Neural cell (in vitro differentiated cells): ENCODE data around the gene ACSM3. TPM values are rescaled to one million over a fixed set of nuclear protein-coding genes. Genes with fewer than 3 reads are reported as not detected.

Experiments
- H2AFZ ChIP-seq: fragments of 200-600, 300-800 bp; sonication (generic), shearing (Covaris generic); 2 replicates; pipeline ENCODE4 v1.6.0; 2014; ENCODE audit warnings: low read depth, mild to moderate bottlenecking, antibody characterized with exemption, low read length, moderate library complexity
- H3F3A ChIP-seq: fragments of 200-600 bp; shearing (Covaris generic); 2 replicates; pipeline ENCODE4 v1.6.1; 2016; ENCODE audit warnings: mild to moderate bottlenecking, moderate library complexity, mixed read lengths, antibody characterized with exemption, low read length; ENCODE audit not compliant: insufficient read depth, poor library complexity, severe bottlenecking
- H3K27ac ChIP-seq: fragments of 200-600, 300-800 bp; sonication (generic), shearing (Covaris generic); 2 replicates; pipeline ENCODE4 v1.5.1; 2014; ENCODE audit warnings: mild to moderate bottlenecking, low read length, moderate library complexity
- H3K27me3 ChIP-seq: fragments of 300-800, 200-600 bp; sonication (generic), shearing (Covaris generic); 2 replicates; pipeline ENCODE4 v1.6.0; 2014; ENCODE audit warnings: mild to moderate bottlenecking, low read depth, low read length, moderate library complexity; ENCODE audit not compliant: insufficient read depth
- H3K36me3 ChIP-seq: fragments of 300-800, 200-600 bp; sonication (generic), shearing (Covaris generic); 2 replicates; pipeline ENCODE4 v1.5.1; 2014; ENCODE audit warnings: mild to moderate bottlenecking, antibody characterized with exemption, low read length, moderate library complexity; ENCODE audit not compliant: insufficient read depth
- H3K4me2 ChIP-seq: fragments of 300-800, 200-600 bp; sonication (generic), shearing (Covaris generic); 2 replicates; pipeline ENCODE4 v1.6.0; 2014; ENCODE audit warnings: mild to moderate bottlenecking, low read length
- H3K4me3 ChIP-seq: fragments of 300-800, 200-600 bp; sonication (generic), shearing (Covaris generic); 2 replicates; pipeline ENCODE4 v1.5.1; 2014; ENCODE audit warnings: mild to moderate bottlenecking, low read length, moderate library complexity
- H3K79me2 ChIP-seq: fragments of 200-600 bp; shearing (Covaris generic); replicated peaks from 2 replicates; pipeline ENCODE4 v1.6.0; 2014; ENCODE audit warnings: mild to moderate bottlenecking, low read length, moderate library complexity; ENCODE audit not compliant: insufficient read depth
- H3K9ac ChIP-seq: fragments of 300-800, 200-600 bp; sonication (generic), shearing (Covaris generic); 2 replicates; pipeline ENCODE4 v1.6.1; 2016; ENCODE audit warnings: mild to moderate bottlenecking, low read length, mixed read lengths
- H3K9me2 ChIP-seq: fragments of 200-600 bp; shearing (Covaris generic); 2 replicates; pipeline ENCODE4 v1.6.1; 2016; ENCODE audit warnings: mild to moderate bottlenecking, low read length, mixed read lengths; ENCODE audit not compliant: insufficient read depth
- H3K9me3 ChIP-seq: fragments of 200-600, 300-800 bp; sonication (generic), shearing (Covaris generic); 2 replicates; pipeline ENCODE4 v1.6.1; 2016; ENCODE audit warnings: mild to moderate bottlenecking, mixed run types, low read length, moderate library complexity, mixed read lengths
- H4K20me1 ChIP-seq: fragments of 200-600 bp; shearing (Covaris generic); 2 replicates; pipeline ENCODE4 v1.6.1; 2016; ENCODE audit warnings: mild to moderate bottlenecking, mixed run types; ENCODE audit not compliant: insufficient read depth
- EP300 ChIP-seq: fragments of 450-650 bp; conservative IDR thresholded peaks from 2 replicates; pipeline ENCODE4 v1.6.1; 2014; ENCODE audit warnings: antibody characterized with exemption, mild to moderate bottlenecking, moderate library complexity; ENCODE audit not compliant: poor library complexity, severe bottlenecking
- EZH2 ChIP-seq: fragments of 200-600, 300-800 bp; shearing (Covaris generic), sonication (generic); IDR thresholded peaks from 2 replicates; pipeline ENCODE4 v1.6.1; 2014; ENCODE audit warnings: antibody characterized with exemption, low read length, borderline replicate concordance, mild to moderate bottlenecking; ENCODE audit not compliant: insufficient read depth, poor library complexity, severe bottlenecking
- MXI1 ChIP-seq: fragments of 450-650 bp; conservative IDR thresholded peaks from 2 replicates; pipeline ENCODE4 v1.6.1; 2014; ENCODE audit warnings: antibody characterized with exemption, mild to moderate bottlenecking; ENCODE audit not compliant: poor library complexity, severe bottlenecking
- POLR2AphosphoS5 ChIP-seq: IDR thresholded peaks from 2 replicates; pipeline ENCODE4 v1.6.1; 2012
- RAD21 ChIP-seq: fragments of 450-650 bp; conservative IDR thresholded peaks from 2 replicates; pipeline ENCODE4 v1.6.1; 2014; ENCODE audit warnings: antibody characterized with exemption, mild to moderate bottlenecking, moderate library complexity
- SMC3 ChIP-seq: fragments of 450-650 bp; conservative IDR thresholded peaks from 2 replicates; pipeline ENCODE4 v1.6.1; 2014; ENCODE audit warnings: antibody characterized with exemption, mild to moderate bottlenecking, moderate library complexity; ENCODE audit not compliant: poor library complexity
- TAF1 ChIP-seq: IDR thresholded peaks from 2 replicates; pipeline ENCODE4 v1.6.1; 2012; ENCODE audit warnings: low read depth
- polyA plus RNA-seq: library from polyadenylated mRNA; depleted of rRNA; stranded (reverse); fragments of >200 nt; gene quantifications from 2 replicates; pipeline ENCODE4 v1.2.3, GENCODE V29; 2014
- TF ChIP-seq, protein P1 (sequence below): fragments of 450-650 bp; IDR thresholded peaks from 2 replicates; pipeline ENCODE4 v1.5.1; 2014; ENCODE audit warnings: antibody characterized with exemption, mild to moderate bottlenecking, moderate library complexity; ENCODE audit not compliant: poor library complexity, severe bottlenecking
- TF ChIP-seq, protein P2 (sequence below): IDR thresholded peaks from 2 replicates; pipeline ENCODE4 v1.6.1; 2012; ENCODE audit warnings: borderline replicate concordance

Gene ACSM3
- polyA plus RNA-seq, 1 donor from 2014 or later: 0.57 TPM

DNA sequence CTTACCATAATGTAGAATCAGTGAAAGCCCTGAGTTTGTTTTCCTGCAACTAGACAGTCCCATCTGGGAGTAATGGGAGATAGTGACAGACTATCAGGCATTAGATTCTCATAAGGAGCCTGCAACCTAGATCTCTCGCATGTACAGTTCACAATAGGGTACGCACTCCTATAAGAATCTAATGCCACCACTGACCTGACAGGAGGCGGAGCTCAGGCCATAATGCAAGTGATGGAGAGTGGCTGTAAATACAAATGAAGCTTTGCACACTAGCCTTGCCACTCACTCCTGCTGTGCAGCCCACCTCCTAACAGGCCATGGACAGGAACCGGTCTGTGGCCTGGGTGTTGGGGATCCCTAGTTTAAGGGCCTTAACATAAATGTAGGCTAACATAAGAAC, 43.6 kb upstream of the ACSM3 start:
- TF ChIP-seq TAF1 (no peak), MXI1 (no peak)
- H3K9me3 ChIP-seq: no peaks in the 10 kb centered on the region
- H3K4me2 ChIP-seq: no peak overlapping the region
- H3K4me3 ChIP-seq: no peak overlapping the region
- H3F3A ChIP-seq: no peaks in the 10 kb centered on the region
- H3K9ac ChIP-seq: no peak overlapping the region
- no peaks in the 10 kb centered on the region for H3K36me3 ChIP-seq
- no peaks in the 10 kb centered on the region for H4K20me1 ChIP-seq
- no peaks in the 10 kb centered on the region for H3K9me2 ChIP-seq
- H3K27ac ChIP-seq: no peak overlapping the region
- no peak overlapping the region for H2AFZ ChIP-seq
- H3K27me3 ChIP-seq: no peaks in the 10 kb centered on the region
- no peaks in the 10 kb centered on the region for H3K79me2 ChIP-seq

DNA sequence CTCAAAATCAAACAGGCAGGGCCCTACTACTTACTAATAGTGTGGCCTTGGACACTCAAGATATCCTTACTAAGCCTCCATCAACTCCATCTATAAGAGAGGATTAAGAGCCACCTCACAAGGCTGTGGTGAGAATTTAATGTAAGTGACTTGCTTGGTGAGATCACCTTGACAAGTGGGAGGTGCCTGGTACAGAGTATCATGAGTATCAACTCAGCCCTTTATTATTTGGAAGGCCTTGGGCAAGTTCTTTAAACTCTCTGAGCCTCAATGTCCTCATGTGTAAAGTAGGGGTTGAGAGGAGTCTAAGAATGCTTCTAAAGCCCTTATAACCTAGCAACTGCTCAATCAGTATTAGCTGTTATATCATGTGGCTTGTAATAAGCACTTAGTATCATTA, 37.2 kb upstream of the ACSM3 start:
- Histone ChIP-seq H3K9me3 (no peaks in the 10 kb centered on the region), H3K4me2 (no peak overlapping the region), H3K9me2 (no peaks in the 10 kb centered on the region), H3K9ac (no peak overlapping the region), H3K27me3 (no peaks in the 10 kb centered on the region), H3K4me3 (no peak overlapping the region), H2AFZ (no peak overlapping the region), H3K27ac (no peak overlapping the region), H4K20me1 (no peaks in the 10 kb centered on the region), H3K36me3 (no peaks in the 10 kb centered on the region), H3F3A (no peaks in the 10 kb centered on the region), H3K79me2 (no peaks in the 10 kb centered on the region)
- TF ChIP-seq, protein P1, sequence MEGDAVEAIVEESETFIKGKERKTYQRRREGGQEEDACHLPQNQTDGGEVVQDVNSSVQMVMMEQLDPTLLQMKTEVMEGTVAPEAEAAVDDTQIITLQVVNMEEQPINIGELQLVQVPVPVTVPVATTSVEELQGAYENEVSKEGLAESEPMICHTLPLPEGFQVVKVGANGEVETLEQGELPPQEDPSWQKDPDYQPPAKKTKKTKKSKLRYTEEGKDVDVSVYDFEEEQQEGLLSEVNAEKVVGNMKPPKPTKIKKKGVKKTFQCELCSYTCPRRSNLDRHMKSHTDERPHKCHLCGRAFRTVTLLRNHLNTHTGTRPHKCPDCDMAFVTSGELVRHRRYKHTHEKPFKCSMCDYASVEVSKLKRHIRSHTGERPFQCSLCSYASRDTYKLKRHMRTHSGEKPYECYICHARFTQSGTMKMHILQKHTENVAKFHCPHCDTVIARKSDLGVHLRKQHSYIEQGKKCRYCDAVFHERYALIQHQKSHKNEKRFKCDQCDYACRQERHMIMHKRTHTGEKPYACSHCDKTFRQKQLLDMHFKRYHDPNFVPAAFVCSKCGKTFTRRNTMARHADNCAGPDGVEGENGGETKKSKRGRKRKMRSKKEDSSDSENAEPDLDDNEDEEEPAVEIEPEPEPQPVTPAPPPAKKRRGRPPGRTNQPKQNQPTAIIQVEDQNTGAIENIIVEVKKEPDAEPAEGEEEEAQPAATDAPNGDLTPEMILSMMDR: no peak
- TF ChIP-seq RAD21 (no peak), EP300 (no peak), TAF1 (no peak), EZH2 (no peak), MXI1 (no peak), POLR2AphosphoS5 (no peak), SMC3 (no peak)
- TF ChIP-seq, protein P2, sequence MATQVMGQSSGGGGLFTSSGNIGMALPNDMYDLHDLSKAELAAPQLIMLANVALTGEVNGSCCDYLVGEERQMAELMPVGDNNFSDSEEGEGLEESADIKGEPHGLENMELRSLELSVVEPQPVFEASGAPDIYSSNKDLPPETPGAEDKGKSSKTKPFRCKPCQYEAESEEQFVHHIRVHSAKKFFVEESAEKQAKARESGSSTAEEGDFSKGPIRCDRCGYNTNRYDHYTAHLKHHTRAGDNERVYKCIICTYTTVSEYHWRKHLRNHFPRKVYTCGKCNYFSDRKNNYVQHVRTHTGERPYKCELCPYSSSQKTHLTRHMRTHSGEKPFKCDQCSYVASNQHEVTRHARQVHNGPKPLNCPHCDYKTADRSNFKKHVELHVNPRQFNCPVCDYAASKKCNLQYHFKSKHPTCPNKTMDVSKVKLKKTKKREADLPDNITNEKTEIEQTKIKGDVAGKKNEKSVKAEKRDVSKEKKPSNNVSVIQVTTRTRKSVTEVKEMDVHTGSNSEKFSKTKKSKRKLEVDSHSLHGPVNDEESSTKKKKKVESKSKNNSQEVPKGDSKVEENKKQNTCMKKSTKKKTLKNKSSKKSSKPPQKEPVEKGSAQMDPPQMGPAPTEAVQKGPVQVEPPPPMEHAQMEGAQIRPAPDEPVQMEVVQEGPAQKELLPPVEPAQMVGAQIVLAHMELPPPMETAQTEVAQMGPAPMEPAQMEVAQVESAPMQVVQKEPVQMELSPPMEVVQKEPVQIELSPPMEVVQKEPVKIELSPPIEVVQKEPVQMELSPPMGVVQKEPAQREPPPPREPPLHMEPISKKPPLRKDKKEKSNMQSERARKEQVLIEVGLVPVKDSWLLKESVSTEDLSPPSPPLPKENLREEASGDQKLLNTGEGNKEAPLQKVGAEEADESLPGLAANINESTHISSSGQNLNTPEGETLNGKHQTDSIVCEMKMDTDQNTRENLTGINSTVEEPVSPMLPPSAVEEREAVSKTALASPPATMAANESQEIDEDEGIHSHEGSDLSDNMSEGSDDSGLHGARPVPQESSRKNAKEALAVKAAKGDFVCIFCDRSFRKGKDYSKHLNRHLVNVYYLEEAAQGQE: no peak

DNA sequence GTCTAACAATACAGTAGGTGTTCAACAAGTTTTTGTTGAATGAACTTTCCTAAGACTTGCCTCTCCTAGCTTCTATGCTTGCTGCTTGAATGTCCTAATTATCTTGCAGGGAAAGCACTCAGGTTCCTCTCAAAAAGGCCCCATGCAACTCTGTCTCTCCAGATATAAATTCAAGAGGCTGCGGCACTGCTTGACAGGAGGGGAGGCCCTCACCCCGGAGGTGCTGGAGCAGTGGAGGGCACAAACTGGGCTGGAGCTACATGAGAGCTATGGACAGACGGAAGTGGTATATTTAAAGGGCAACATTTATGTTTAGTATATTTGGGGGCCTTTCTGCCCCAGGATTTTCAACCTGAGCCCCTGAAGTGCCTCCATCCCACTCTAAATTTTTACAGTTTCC, 36.6 kb upstream of the ACSM3 start:
- Histone ChIP-seq H3K4me3 (no peak overlapping the region), H3K9ac (no peak overlapping the region)
- TF ChIP-seq SMC3 (no peak), RAD21 (no peak), TAF1 (no peak), EZH2 (no peak), EP300 (no peak), MXI1 (no peak), POLR2AphosphoS5 (no peak)
- TF ChIP-seq, protein P2: no peak
- TF ChIP-seq, protein P1: no peak

More for the DNA sequence above, 36.6 kb upstream of the ACSM3 start:
- Histone ChIP-seq H3K9me2 (no peaks in the 10 kb centered on the region), H2AFZ (no peak overlapping the region), H3K27ac (no peak overlapping the region), H3K9me3 (no peaks in the 10 kb centered on the region), H3K79me2 (no peaks in the 10 kb centered on the region), H3K4me2 (no peak overlapping the region), H4K20me1 (no peaks in the 10 kb centered on the region), H3F3A (no peaks in the 10 kb centered on the region), H3K27me3 (no peaks in the 10 kb centered on the region), H3K36me3 (no peaks in the 10 kb centered on the region)
